ENCODE results near the gene ZNF765. TPM values are rescaled to one million over a fixed set of nuclear protein-coding genes. Genes with fewer than 3 reads are reported as not detected.

The ZNF765 gene
- total and polyA plus RNA-seq, 9 of the 15 experiments (the other 6 are each of a cell fraction or from before 2014, with no cell fraction given) = 5.4 to 17.5 (median 9.6) TPM

DNA sequence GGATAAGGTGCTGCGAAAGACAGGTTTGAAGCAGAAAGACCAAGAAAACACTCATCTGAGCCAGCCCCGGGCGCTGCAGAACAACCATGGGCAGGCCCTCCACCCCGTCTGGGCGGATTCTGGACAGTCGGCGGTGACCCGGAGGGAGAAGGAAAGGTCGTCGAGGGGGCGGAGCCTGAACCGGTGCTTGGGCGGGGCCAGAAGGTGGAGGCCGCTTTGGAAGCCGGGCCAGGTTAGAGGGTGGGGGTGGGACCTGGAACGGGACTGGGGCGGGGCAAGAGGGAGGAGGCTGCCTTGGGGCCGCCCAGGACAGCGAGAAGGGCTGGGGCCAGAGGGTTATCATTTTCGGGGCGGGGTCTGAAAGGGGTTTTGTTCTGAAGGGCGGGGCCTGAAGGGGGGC is 5.0 kb upstream of the ZNF765 start:
- ChIA-PET POLR2A (interaction anchor here (0.9 kb wide), 1 partner anchor 25 kb away, joined by 3 read pairs; no protein-coding TSS in a partner anchor), CTCF (ENCODE audit: low intra/inter-chr PET ratio) (interaction anchor here (0.5 kb wide), 1 partner anchor 57 kb away, joined by 3 read pairs; no protein-coding TSS in a partner anchor)
- intact Hi-C loops (cut with micrococcal nuclease) = no loop called here
- in situ Hi-C loops (cut with MboI) = no loop called here
- 59% methylated on average over 11 of the region's 22 CpGs for WGBS (ENCODE audit: insufficient coverage, low coverage, missing lambda C conversion rate)
- peak; percentile 14 to 50 (median 44) for DNase-seq (ENCODE audit: extremely low read depth in 1 of 4, low spot score in 3 of 4)
- FAIRE-seq = no peak
- no peak overlapping the region for H3K4me3 ChIP-seq
- peaks cover 5% of the 10 kb centered on the region for H3K9me3 ChIP-seq (replicated peaks; ENCODE audit: control insufficient read depth, insufficient read depth, low read depth, low read length)
- H2AFZ ChIP-seq (ENCODE audit: low read depth, low read length) = no peak overlapping the region
- BruUV-seq (replicated peaks) = no TSS peak
- H3K79me2 ChIP-seq (ENCODE audit: control insufficient read depth, insufficient read depth, low read length) = no peaks in the 10 kb centered on the region; the same call in 2 of the 3 replicates
- H4K20me1 ChIP-seq (replicated peaks; ENCODE audit: control insufficient read depth, insufficient read depth, low read length) = no peaks in the 10 kb centered on the region
- no peaks in the 10 kb centered on the region for H3K9me1 ChIP-seq (ENCODE audit: control insufficient read depth, insufficient read depth, low read length)
- peaks cover 4 to 7% of the 10 kb centered on the region in 2 experiments; a peak in 4 of 5 replicates for H3K4me1 ChIP-seq (replicated peaks in 1 of 2; ENCODE audit: control insufficient read depth in 2 of 2, insufficient read depth in 2 of 2, low read length in 2 of 2)
- no peak overlapping the region for H3K9ac ChIP-seq (ENCODE audit: insufficient read depth in 1 of 2, low read depth in 2 of 2, low read length in 2 of 2)
- TF ChIP-seq, protein P1, sequence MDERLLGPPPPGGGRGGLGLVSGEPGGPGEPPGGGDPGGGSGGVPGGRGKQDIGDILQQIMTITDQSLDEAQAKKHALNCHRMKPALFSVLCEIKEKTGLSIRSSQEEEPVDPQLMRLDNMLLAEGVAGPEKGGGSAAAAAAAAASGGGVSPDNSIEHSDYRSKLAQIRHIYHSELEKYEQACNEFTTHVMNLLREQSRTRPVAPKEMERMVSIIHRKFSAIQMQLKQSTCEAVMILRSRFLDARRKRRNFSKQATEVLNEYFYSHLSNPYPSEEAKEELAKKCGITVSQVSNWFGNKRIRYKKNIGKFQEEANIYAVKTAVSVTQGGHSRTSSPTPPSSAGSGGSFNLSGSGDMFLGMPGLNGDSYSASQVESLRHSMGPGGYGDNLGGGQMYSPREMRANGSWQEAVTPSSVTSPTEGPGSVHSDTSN (CRISPR knock-in tag; IDR thresholded peaks at IDR 0.05; ENCODE audit: low read depth) = no peak
- TF ChIP-seq, protein P1 (tag; conservative IDR thresholded peaks at IDR 0.05; ENCODE audit: low read depth) = no peak
- peak; percentile 85 for TF ChIP-seq NR2C1 (IDR thresholded peaks at IDR 0.05)
- TF ChIP-seq NR2C1 (tag; IDR thresholded peaks at IDR 0.05) = peak; percentile 71
- no peak for TF ChIP-seq MAFF (IDR thresholded peaks at IDR 0.05; ENCODE audit: low read length)
- TF ChIP-seq AFF4 (CRISPR knock-in tag; IDR thresholded peaks at IDR 0.05) = no peak
- no peak for TF ChIP-seq RBM39 (optimal IDR thresholded peaks at IDR 0.05; ENCODE audit: low read depth, low read length)
- no peak for TF ChIP-seq NR2C2 (CRISPR knock-in tag; IDR thresholded peaks at IDR 0.05)
- peak; percentile 28; the same call in 1 of the 2 replicates for TF ChIP-seq NR2C2 (tag; IDR thresholded peaks at IDR 0.05)
- TF ChIP-seq, protein P2, sequence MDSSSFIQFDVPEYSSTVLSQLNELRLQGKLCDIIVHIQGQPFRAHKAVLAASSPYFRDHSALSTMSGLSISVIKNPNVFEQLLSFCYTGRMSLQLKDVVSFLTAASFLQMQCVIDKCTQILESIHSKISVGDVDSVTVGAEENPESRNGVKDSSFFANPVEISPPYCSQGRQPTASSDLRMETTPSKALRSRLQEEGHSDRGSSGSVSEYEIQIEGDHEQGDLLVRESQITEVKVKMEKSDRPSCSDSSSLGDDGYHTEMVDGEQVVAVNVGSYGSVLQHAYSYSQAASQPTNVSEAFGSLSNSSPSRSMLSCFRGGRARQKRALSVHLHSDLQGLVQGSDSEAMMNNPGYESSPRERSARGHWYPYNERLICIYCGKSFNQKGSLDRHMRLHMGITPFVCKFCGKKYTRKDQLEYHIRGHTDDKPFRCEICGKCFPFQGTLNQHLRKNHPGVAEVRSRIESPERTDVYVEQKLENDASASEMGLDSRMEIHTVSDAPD (CRISPR knock-in tag; IDR thresholded peaks at IDR 0.05) = no peak
- TF ChIP-seq POLR2A (conservative IDR thresholded peaks at IDR 0.05) = no peak
- no peak for TF ChIP-seq CTBP1 (IDR thresholded peaks at IDR 0.05; ENCODE audit: borderline replicate concordance)
- no peak for TF ChIP-seq SIRT6 (IDR thresholded peaks at IDR 0.05; ENCODE audit: low read depth, low read length)
- no peak overlapping the region for H3K4me2 ChIP-seq (ENCODE audit: insufficient read depth, low read length)
- peak; percentile 46 for ATAC-seq
- H3K36me3 ChIP-seq (ENCODE audit: control insufficient read depth, insufficient read depth, low read length) = no peaks in the 10 kb centered on the region
- no peak overlapping the region for H3K27ac ChIP-seq (ENCODE audit: extremely low read depth, low read depth, low read length)
- no peaks in the 10 kb centered on the region for H3K27me3 ChIP-seq (ENCODE audit: control insufficient read depth in 2 of 2, insufficient read depth in 2 of 2, low read length in 2 of 2)
